ENCODE data around the gene STAC.

Gene STAC

DNA sequence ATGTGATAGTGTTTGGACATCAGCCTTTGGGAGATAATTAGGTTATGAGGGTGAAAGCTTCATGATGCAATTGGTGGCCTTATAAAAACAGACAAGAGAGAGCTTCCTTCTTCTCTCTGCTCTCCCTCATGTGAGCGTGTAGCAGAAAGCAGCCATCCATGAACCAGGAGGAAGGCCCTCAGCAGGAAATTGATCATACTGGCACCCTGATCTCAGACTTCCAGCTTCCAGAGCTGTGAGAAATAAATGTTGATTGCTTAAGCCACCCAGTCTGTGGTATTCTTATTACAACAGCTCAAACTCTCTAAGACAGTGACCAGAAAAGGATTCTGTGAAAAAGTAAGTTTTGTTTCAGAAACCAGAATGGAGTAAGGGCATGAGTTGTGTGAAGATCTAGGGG, 13.3 kb downstream of the STAC start:
- Histone ChIP-seq H3K4me2 (ENCODE audit: low read length) (no peak overlapping the region), H3K9me2 (replicated peaks; ENCODE audit: control insufficient read depth, low read length) (no peaks in the 10 kb centered on the region)
- TF ChIP-seq EZH2phosphoT487 (IDR thresholded peaks at IDR 0.05; ENCODE audit: borderline replicate concordance, low read length), result no peak
- TF ChIP-seq, protein P1, sequence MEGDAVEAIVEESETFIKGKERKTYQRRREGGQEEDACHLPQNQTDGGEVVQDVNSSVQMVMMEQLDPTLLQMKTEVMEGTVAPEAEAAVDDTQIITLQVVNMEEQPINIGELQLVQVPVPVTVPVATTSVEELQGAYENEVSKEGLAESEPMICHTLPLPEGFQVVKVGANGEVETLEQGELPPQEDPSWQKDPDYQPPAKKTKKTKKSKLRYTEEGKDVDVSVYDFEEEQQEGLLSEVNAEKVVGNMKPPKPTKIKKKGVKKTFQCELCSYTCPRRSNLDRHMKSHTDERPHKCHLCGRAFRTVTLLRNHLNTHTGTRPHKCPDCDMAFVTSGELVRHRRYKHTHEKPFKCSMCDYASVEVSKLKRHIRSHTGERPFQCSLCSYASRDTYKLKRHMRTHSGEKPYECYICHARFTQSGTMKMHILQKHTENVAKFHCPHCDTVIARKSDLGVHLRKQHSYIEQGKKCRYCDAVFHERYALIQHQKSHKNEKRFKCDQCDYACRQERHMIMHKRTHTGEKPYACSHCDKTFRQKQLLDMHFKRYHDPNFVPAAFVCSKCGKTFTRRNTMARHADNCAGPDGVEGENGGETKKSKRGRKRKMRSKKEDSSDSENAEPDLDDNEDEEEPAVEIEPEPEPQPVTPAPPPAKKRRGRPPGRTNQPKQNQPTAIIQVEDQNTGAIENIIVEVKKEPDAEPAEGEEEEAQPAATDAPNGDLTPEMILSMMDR (IDR thresholded peaks at IDR 0.05; ENCODE audit: low read depth, low read length, poor library complexity, severe bottlenecking), result no peak

DNA sequence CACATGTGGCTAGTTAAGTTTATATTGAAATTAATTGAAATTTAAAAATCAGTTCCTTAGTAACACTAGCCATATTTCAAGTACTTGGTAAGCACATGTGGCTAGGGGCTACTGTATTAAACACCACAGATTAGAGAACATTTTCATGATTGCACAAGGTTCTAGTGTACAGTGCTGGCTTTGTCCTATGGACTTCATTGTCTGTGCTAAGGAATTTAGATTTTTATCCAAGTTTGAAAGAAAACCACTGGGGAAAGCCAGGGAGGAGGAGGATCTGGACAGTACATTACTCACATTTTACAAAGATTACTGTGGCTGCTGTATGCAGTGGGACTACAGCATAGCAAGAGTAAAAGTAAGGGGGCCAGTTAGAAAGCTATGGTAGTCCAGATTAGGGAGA, 13.9 kb downstream of the STAC start:
- no peak overlapping the region for H3K4me3 ChIP-seq (ENCODE audit: low read length)
- H3K27me3 ChIP-seq (ENCODE audit: control insufficient read depth, low read length), result no peaks in the 10 kb centered on the region
- H3K27ac ChIP-seq (ENCODE audit: low read depth, low read length), result no peak overlapping the region
- no peaks in the 10 kb centered on the region for H3K4me1 ChIP-seq (ENCODE audit: control insufficient read depth, low read length)
- TF ChIP-seq EZH2phosphoT487 (IDR thresholded peaks at IDR 0.05; ENCODE audit: borderline replicate concordance, low read length), result no peak
- TF ChIP-seq, protein P1 (IDR thresholded peaks at IDR 0.05; ENCODE audit: low read depth, low read length, poor library complexity, severe bottlenecking), result no peak
- H3K9me2 ChIP-seq (replicated peaks; ENCODE audit: control insufficient read depth, low read length), result no peaks in the 10 kb centered on the region
- no peaks in the 10 kb centered on the region for H3K36me3 ChIP-seq (ENCODE audit: control insufficient read depth, low read length)
- H3F3A ChIP-seq (ENCODE audit: control insufficient read depth, insufficient read depth), result no peaks in the 10 kb centered on the region
- H3K9me3 ChIP-seq (ENCODE audit: control insufficient read depth, insufficient read depth, low read length), result no peaks in the 10 kb centered on the region
- H3K79me2 ChIP-seq (ENCODE audit: control insufficient read depth, low read length), result no peaks in the 10 kb centered on the region
- H3K4me2 ChIP-seq (ENCODE audit: low read length), result no peak overlapping the region
- H4K20me1 ChIP-seq (ENCODE audit: control insufficient read depth, insufficient read depth, low read depth, low read length), result no peaks in the 10 kb centered on the region

More for the DNA sequence above, 13.3 kb downstream of the STAC start:
- Histone ChIP-seq H3F3A (ENCODE audit: control insufficient read depth, insufficient read depth) (no peaks in the 10 kb centered on the region), H3K79me2 (ENCODE audit: control insufficient read depth, low read length) (no peaks in the 10 kb centered on the region), H3K4me1 (ENCODE audit: control insufficient read depth, low read length) (no peaks in the 10 kb centered on the region), H3K27ac (ENCODE audit: low read depth, low read length) (no peak overlapping the region), H4K20me1 (ENCODE audit: control insufficient read depth, insufficient read depth, low read depth, low read length) (no peaks in the 10 kb centered on the region), H3K4me3 (ENCODE audit: low read length) (no peak overlapping the region), H3K36me3 (ENCODE audit: control insufficient read depth, low read length) (no peaks in the 10 kb centered on the region), H3K27me3 (ENCODE audit: control insufficient read depth, low read length) (no peaks in the 10 kb centered on the region), H3K9me3 (ENCODE audit: control insufficient read depth, insufficient read depth, low read length) (no peaks in the 10 kb centered on the region)

DNA sequence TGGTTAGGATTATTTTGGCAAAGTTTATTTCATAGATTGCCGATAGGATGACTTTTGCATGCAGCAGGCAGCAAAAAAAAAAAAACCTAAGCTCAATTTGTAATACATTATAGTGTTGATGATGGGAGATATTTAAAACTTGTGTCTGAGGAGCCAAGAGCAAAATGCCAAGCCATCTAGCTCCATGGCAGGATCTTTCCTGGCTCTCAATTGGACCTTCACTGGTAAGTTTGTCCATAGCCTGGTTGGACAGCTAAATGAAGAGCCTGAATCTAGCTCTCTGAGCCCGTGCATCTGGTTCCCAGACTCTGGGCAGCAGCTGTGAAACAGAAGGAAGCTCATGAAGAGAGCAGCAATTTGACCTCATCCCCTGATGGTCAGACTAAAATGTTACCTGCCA, 17.5 kb downstream of the STAC start:
- no peaks in the 10 kb centered on the region for H4K20me1 ChIP-seq (ENCODE audit: control insufficient read depth, insufficient read depth, low read depth, low read length)
- H3K9me3 ChIP-seq (ENCODE audit: control insufficient read depth, insufficient read depth, low read length), result no peaks in the 10 kb centered on the region

More for the DNA sequence above, 17.5 kb downstream of the STAC start:
- Histone ChIP-seq H3F3A (ENCODE audit: control insufficient read depth, insufficient read depth) (no peaks in the 10 kb centered on the region), H3K36me3 (ENCODE audit: control insufficient read depth, low read length) (no peaks in the 10 kb centered on the region), H3K4me2 (ENCODE audit: low read length) (no peak overlapping the region), H3K79me2 (ENCODE audit: control insufficient read depth, low read length) (no peaks in the 10 kb centered on the region), H3K9me2 (replicated peaks; ENCODE audit: control insufficient read depth, low read length) (no peaks in the 10 kb centered on the region), H3K27ac (ENCODE audit: low read depth, low read length) (no peak overlapping the region), H3K4me3 (ENCODE audit: low read length) (no peak overlapping the region), H3K27me3 (ENCODE audit: control insufficient read depth, low read length) (no peaks in the 10 kb centered on the region), H3K4me1 (ENCODE audit: control insufficient read depth, low read length) (no peaks in the 10 kb centered on the region)
- TF ChIP-seq, protein P1 (IDR thresholded peaks at IDR 0.05; ENCODE audit: low read depth, low read length, poor library complexity, severe bottlenecking), result no peak
- TF ChIP-seq EZH2phosphoT487 (IDR thresholded peaks at IDR 0.05; ENCODE audit: borderline replicate concordance, low read length), result no peak

Data from DOHH2 (cell line).